HG03108 (cell line): ENCODE results near the gene PET100.

Experiments used
- ATAC-seq: cut with Tn5 transposase; IDR thresholded peaks from one replicate; pipeline ENCODE4 v1.9.1; 2021; ENCODE audit warnings: moderate library complexity; ENCODE audit not compliant: unreplicated experiment

PET100 gene

DNA sequence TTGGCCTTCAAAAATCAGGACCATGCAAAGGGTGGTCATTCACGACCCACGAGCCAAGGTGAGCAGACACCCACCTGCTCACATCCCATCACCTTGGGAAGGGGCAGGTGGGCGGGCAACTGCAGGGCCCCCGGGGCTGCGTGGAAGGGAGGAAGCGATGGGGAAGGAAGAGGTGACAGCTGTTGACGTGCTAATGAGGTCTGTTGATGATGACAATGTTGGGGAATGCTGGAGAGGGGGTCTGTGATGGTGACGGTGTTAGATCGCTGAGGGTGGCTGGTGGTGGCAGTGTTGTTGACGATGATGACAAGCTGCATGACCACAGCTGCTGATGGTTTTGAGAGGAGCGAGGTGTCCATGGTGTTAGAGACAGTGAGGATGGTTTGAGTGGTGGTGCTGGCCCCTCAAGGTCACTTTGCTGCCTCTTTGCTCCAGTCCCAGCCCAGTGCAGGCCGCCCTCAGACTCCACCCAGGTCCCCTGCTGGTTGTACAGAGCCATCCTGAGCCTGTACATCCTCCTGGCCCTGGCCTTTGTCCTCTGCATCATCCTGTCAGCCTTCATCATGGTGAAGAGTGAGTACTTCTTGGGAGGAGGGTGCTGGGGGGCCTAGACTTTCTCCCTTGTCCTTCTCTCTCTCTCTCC is 48.2 kb downstream of the PET100 start:
- ATAC-seq, result no peak

DNA sequence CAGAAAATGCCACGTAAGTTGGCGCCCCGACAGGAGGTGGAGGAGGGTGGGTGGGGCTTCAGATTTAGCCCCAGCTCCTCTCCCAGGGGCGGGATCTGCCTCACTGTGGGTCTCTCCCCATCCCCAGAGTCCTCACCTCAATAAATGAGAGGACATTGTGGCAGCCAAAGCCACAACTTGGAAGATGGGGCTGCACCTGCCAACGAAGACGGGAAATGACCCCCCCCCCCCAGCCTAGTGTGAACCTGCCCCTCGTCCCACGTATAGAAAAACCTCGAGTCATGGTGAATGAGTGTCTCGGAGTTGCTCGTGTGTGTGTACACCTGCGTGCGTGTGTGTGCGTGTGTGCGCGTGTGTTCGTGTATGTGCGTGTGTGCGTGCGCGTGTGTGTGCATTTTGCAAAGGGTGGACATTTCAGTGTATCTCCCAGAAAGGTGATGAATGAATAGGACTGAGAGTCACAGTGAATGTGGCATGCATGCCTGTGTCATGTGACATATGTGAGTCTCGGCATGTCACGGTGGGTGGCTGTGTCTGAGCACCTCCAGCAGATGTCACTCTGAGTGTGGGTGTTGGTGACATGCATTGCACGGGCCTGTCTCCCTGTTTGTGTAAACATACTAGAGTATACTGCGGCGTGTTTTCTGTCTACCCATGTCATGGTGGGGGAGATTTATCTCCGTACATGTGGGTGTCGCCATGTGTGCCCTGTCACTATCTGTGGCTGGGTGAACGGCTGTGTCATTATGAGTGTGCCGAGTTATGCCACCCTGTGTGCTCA is 49.6 kb downstream of the PET100 start:
- ATAC-seq, result no peak

GRCh38 chr19:7679771-7680605 is 50.4 kb downstream of the PET100 start:
- ATAC-seq, result no peak

GRCh38 chr19:7680606-7681339 is 51.2 kb downstream of the PET100 start, which contains the start of gene TRAPPC5:
Gene TRAPPC5, plus strand, starts transcription at chr19:7680833. Its CDS starts 1,421 bp downstream, at chr19:7682254.
- ATAC-seq, result peak; percentile 50
